Renal pelvis (tissue), 4 donors: ENCODE results near the gene PIEZO1. TPM values are rescaled to one million over a fixed set of nuclear protein-coding genes. Genes with fewer than 3 reads are reported as not detected.

ENCODE experiments used
- DNase-seq: peaks from one replicate; pipeline ENCODE4 v3.0.0-alpha.2; 2013
- polyA plus RNA-seq, 3 donors: library from polyadenylated mRNA; unstranded; fragments of 120-200 nt; gene quantifications; one replicate each; pipeline ENCODE4 v1.2.1, GENCODE V29; 2013; ENCODE audit not compliant: insufficient read length in 3 of 3

The PIEZO1 gene
- polyA plus RNA-seq, 3 donors: 44.6 to 59.0 (median 46.4) TPM

DNA sequence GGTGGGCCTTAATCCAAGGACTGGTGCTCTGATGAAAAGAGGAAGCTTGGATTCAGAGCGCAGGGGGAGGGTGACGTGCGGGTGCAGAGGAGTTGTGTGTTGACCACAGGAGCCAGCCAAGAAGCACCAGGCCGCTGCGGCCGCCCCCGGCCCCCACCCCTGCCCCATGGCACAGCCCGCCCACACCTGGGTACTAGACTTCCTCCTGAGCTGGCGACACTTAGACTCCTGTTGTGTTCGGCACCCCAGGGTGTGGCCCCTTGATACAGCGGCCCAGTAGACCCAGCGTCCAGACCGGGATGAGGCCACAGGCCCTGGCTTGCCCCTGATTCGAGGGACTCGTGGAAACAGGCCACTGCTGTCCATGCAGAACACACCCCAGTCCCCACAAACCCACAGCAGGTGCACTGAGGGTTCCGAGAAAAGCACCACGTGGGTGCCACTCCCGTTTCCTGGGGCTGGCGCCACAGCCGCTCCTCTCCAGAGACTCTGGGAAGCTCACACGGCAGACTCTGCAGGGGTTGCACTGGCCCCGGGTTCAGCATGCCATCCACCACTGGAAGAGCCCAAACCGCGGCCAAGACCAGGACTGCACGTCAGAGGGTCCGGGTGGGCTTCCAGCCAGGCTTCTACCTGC, 93.0 kb downstream of the PIEZO1 start:
- no peak for DNase-seq

DNA sequence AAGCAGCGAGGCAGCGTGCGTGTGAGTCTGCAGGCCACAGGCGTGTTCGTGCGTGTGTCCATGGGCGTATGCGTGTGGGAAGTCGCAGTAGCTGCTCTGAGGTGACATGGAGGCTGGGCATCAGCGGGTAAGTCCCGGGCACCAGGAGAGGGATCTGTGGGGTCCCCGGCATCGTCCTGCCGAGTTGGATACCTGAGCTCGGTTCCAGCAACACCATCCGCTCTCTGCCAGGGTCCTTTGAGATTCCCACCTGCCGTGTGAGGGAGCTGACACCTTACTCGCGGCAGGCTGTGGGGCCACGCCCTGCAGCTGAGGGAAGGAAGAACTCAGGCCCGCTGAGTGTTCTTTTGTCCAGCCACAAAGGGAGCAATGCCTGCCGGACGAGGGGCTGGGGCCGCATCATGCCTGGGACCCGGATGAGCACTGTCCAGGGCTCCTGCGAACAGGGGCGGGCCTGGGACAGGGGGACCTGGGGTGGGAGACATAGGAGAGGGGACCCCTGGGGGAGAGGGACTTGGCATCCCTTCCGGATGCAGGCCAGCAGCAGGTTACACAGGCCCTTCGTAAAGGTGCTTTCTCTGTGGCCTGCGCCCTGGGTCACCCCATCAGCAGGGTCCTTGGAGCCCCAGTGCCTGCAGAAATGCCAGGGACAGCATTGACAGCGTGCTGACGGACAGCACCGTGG, 93.7 kb downstream of the PIEZO1 start:
- no peak for DNase-seq

DNA sequence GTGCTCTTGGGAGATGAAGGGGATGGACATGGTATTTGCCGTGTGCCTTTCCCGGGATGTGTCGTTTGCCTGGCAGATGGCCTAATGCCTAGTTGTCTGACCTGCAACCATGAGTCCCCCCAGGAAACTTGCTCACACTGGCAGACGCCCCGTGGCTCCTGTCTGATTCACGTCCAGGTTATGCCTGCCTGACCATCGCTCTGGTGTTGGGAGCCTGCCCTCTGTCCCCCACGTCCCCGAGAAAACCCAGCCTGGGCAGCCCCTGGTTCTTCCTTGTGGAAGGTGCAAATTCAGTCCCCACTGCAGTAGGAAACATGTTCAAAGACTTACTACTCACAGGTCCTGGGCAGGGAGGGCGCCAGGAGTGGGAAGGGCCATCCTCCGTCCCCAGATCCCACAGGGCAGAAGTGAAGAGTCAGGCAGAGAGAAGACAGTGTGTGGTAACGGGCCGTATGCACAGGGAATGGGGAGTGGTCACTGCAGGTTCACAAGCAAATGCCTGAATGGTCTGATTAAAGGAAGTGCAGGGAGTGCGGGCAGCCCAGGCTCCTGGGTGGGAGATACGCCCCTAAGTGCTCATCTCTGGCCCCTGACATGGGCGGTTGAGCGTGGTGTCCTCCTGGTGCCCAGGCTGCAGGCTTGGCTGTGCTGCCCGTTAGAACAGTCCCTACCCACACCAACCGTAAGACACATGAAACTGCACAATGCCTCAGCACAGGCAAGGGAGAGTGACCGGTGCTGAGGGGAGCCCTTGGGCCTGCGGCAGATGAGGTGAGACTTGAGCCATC, 94.5 kb downstream of the PIEZO1 start:
- DNase-seq: no peak

DNA sequence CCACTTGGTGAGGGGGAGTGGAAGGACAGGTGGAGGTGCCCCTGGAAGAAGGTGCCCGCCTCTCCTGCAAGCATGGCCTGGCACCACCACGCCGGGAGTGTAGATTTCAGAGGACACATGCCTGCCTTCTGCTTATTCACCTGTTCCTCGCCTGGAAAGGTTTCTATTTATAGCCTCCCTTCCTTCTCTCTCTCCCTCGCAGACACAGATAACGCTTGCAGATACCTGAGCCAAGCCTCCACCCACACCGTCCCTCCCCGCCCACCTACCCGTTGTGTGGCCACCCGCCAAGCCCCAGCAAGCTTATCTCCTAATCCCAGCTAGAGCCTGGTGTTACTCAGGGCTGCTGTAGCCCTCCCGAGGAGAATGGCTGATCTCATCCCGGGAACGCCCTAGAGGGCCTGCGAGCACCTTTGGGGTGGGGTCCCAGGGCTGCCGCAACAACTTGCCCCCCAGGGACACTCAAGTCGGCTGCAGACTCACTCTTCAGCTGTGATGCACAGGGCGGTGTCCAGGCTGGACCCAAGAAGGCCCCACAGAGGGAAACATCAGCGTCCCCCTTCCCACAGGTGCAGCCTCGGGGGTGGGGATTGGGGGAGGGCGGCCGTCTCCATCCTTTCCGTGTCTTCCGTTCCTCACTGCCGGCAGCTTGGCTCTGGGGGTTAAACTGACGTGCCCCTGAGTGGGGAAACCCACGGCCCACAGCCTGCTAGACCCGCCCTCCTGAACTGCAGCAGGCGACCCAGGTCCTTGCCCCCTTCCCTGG, 96.8 kb downstream of the PIEZO1 start:
- no peak for DNase-seq

DNA sequence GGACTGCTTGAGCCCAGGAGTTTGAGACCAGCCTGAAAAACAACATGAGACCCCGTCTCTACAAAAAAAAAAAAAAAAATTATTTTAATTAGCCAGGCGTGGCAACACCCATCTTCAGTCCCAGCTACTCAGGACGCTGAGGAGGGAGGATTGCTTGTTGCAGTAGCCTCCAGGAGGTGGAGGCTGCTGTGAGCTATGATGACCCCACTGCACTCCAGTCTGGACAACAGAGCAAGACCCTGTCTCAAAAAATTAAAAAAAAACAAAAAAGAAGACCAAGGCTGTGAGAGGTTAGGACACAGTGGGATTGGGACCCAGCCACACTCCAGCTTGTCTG, 97.4 kb downstream of the PIEZO1 start:
- DNase-seq: no peak

DNA sequence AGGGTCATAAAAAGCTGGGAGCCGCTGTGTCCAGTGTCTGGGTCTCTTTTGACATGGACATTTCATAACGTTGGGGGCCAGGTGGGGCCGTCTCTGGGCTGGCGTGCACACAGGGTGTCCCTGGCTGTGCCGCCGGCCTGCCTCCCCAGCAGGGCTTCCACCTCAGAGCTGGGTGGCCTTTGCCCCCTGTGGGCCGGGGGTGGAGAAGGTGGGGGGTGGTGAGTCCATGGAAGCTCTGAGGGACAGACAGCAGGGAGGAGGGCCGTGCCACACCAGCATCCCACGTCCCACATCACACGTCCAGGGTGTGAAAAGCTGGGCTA, 97.8 kb downstream of the PIEZO1 start:
- DNase-seq: no peak

DNA sequence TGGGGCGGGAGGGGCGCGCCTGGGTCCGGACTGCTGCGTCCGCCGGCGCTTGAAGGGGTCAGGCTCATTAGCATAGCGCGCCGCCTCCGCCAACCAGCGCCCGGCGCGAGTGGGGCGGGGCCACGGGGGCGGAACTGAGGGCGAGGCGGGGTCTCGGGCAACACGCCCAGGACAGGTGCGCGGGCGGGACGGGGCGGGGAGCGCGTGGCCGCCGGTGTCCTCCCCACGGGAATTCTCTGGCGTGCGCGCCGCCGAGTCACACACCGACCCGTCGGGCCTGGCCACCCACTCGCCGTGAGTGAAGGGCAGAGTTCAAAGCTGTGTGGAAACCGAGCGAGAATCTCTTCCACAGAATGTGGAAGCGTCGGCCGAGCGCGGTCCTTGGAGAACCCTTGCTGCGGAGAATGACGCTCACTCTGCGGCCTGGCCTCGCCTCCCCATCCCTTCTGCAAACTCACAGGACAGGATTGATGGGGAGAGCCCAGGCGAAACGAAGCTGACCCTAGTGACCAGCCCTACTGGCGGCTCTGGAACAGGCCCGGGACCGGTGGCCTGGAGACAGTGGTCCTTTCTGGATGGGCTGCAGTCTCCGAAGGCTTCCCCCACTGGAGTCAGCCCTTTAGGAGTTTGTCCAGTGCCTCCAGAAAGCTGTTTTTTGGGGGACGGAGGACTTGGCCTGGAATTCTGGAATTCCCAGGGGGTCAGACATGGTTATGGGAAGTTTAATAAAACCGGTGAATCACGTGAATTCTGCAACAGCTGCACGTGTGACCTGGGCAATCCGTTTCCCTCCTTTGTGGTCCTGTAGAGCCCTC, 98.4 kb downstream of the PIEZO1 start, which contains the start of gene SNAI3:
Gene SNAI3, minus strand, starts transcription at position 69 of the 815 bp plus-strand sequence. CDS start 101 bp downstream, outside the sequence.
- DNase-seq: peak; percentile 78

DNA sequence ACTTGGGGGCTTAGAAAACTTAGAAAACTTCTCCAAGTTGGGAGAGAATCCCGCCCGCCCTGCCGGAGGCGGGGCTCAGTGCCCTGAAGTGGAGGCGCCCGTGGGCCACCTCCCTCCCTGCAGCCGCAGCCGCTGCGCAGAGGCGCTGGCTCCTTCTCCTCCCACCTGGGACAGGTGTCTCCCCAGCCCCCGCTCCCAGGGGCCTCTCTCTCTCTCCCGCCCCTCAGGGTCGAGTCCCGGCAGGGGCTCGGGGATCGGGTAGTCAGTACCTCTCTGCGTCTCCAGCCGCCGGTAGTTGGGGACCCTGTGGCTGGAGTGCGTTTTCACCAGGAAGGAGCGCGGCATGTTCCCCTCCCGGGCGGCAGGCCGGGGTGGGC, 99.0 kb downstream of the PIEZO1 start:
- no peak for DNase-seq

DNA sequence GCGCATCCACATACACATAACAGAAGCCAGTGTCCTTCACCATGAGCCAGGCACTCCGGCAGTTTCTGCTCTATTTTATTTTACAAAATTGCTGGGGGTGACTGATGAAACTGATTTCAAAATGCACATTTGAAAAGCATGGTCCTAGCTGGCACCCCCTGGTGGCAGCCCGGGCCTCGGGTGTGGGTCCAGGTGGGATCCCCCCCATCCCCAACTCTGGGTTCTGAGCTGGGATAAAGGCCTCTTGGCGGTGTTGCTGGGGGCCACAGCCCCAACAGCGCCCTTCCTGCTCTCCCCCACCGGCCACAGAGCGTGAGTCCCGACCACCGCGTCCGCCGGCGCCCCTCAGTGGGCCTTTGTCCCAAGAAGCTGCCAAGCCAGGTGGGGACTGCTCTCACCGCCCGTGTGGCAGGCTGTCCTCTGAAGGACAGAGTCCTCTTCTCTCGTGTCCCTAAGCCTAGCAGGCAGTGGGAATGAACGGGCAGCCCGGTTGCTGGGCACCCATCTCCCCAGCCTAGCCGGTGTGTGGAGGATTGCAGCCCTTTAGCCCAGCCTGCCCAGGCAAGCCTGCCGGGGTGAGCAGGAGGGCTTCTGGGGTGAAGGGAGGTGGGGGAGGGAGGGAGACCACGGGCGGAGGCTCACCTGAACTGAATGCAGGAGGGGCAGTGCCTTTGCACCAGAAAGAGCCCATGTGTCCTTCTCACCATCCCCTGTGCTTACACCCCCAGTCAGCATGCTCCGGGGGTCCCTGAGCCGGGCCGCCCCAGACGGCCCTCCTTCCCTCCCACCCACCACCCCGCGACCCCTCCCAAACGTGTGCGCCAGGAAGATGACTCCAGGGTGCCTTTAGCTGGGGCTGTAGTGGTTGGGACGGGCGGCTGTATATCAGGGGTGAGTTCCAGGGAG, 99.6 kb downstream of the PIEZO1 start:
- DNase-seq: no peak

DNA sequence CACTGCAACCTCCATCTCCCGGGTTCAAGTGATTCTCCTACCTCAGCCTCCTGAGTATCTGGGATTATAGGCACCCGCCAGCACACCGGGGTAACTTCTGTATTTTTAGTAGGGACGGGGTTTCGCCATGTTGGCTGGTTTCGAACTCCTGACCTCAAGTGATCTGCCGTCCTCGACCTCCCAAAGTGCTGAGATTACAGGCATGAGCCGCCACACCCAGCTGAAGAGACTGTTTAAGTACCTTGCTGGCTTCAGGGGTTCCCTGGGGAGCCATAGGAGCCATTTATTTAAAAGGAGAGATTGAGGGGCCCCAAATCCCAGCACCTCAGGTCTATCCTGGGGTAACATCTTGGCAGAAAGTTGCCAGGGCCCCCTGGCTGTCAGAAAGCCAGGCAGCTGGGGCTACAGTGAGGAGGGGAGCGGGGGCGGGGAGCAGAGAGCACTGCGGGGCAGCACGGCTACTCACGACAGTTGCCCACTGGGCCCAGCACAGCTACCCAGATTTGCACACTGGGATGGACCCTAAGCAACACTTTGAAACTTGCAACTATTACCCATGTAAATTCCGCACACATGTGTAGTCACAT, 100.4 kb downstream of the PIEZO1 start:
- no peak for DNase-seq

DNA sequence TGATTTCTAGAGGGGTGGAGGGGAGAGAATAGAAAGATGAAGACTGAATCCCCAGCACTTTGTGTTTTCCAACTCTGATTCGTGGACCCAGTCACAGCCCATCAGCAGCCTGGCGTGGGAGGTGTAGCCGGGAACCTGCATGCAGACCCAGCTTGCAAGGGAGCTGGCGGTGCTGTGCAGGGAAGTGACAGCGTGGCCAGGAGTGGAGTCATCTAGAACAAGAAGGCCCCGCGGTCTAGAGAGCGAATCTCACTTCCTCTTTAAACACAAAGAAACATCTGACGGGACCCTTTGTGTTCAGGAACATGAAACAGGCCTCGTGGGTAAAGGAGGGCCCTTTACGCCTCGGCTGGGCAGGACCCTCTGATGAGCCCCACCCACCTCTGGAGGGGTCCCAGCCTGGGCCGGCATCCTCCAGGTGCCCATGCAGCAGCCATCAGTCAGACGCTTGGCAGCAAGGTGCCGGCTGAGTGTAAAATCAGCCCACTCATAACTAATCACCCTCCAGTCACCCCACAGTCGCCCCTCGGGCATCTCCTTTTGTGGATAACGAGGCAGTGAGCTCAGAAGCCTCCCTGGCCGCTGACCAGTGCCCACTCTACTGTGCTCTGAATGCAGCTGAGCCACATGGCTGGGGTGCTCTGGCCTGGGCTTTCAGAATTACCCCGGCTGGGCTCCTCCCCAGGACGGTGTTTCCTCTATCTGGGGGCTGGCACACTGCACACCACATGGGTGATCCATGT, 103.1 kb downstream of the PIEZO1 start:
- no peak for DNase-seq

DNA sequence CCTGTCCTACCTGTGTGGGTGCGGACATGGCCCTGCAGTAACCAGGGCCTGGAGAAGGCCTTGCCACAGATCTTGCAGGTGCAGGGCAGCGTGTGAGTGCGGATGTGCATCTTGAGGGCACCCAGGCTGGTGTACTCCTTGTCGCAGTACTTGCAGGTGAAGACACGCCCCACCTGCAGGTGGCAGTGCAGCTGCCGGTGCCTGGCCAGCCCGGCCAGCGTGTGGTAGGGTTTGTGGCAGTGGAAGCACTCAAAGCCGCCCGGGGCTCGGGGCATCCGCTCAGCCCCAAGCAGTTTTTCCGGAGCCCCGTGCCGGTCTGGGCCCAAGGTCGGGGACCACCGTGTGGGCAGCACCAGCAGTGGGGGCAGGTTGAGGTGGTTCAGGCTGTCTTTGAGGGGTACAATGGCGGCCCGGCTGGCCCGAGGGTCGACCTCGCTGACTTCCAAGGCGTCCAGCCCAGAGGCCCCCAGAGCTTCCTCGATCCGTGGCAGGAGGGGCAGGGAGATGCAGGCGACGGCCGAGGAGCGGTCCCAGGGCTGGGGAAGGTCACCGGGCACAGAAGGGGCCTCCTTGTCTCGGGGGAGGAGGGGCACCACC, 103.8 kb downstream of the PIEZO1 start:
- no peak for DNase-seq

DNA sequence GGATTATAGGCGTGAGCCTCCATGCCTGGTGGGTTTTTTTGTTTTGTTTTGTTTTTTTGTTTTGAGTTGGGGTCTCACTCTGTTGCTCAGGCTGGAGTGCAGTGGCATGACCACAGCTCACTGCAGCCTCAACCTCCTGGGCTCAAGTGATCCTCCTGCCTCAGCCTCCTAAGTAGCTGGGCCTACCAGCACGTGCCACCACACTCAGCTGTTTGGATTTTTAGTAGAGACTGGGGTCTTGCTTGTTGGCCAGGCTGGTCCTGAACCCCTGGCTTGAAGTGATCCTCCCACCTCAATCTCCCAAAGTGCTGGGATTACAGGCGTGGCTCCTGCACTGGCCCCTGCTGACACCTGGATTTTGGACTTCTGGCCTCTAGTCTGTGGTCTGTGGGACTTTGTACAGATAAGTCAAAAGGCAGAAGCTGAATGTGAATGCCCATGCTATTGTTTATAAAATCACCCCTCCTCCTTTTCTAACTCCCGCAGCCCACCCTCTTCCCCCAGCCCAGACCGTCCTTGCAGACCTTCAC, 104.4 kb downstream of the PIEZO1 start:
- no peak for DNase-seq

DNA sequence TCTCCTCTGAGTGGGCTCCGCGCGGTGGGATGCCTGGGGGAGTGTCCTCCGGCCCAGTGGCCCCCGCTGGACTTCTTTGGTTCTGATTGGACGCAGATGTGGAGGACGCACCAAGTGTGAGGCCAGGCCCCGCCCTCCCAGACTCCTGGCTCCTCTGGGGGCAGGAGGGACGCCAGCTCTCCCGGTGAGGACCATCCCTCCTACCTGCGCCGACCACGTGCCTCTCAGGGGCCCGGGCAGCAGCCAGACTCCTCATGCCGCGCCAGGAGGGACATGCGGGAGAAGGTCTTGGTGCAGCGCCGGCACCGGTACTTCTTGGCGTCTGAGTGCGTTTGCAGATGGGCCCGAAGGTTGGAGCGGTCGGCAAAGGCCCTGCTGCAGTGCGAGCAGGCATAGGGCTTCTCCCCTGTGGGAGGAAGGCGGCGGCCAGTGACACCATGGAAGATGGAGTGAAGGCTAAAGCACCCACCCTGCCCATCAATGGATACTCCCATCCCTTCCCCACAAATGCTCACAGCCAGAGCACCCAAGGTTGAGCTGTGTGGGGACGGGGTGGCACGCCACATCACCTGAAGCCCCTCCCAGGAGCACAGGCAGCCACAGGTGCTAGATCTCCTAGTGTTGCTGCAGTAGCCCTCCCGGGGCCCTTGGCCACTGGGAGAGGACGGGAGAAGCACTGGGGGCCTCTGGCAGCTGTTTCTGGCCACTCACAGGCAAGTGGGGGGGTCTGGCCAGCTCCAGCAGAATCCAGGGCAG, 106.6 kb downstream of the PIEZO1 start:
- DNase-seq: no peak

DNA sequence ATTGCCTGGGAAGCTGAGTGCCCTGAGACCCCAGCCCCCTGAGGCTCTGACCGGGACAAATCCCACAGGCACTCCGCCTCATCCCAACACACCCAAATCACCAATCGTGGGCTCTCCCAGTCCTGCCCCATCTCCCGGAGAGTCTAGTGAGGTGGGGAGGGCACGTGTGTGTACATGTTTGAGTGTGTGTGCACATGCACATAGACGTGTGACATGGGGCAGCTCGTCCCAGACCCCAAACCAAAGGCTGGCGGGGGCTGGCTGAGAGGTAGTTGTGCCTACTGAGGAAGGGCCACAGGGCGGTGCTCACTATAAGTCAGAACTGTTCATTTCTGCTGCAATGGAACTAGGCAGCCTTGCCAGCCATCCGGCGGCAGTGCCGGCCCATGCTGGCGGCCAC, 107.3 kb downstream of the PIEZO1 start:
- DNase-seq: no peak

DNA sequence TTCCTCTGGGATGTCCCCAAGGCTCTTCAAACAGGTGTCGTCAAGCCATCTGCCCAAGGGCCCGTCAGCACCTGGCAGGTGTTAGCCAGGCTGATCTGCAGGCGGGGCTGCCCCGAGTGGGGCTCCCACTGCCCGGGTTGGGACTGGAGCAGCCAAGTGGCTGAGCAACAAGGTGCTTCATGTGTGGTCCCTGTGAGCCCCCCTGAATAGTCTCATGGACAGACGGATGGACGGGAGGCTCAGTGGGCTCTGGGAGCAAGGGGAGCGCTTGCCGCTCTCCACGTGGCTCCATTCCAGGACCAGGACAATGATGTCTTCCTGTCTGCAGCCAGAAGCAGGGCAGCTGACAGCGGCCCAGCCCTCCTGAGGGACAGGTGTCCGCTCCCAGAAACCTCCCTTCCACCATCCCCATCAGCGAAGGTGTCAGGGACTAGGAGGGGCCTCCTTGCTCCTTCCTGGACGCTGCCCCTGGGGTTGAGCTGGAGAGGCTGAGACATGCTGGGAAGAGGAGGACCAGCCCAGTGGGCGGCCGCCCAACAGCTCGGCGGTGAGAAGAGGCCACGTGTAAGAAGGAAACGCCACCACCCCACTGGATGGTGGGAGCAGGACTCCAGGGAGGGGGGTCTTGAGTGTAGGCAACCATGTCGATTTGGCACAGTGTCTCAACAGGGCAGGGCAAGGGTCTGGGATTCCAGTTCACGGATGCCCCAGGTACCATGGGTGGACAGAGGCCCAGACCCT, 108.3 kb downstream of the PIEZO1 start:
- DNase-seq: no peak

DNA sequence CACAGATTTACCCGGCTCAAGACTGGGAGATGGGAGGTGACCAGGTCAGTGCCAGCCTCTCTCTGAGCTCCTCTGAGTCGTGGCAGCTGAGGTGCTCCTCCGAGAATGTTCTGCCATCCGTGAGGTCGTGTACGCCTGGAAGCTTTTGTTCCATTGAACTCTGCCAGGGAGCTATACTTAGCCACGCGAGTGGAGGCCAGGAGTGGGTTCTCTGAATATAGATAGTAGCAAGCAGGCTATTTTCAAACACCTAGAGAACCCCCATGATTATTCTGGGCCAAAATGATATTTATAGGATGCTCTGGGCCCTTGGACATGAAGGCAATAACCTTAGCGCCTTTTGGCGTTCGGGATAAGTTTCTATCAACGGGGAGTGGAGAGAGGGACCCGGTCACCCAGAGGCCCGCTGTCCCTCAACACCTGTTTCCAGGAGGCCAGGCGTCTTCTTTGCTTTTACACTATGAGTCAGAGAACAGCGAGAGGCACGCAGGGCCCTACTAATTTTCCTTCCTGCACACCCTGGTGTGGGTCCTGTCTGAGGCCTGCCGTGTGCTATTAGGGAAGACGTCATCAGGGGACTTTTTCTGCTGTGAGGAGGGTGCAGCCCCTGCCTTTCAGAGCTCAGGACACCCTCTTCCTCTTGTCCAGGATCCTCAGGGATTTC, 111.2 kb downstream of the PIEZO1 start:
- DNase-seq: no peak
